ENCODE results near the gene EPHA4.

EPHA4 gene

DNA sequence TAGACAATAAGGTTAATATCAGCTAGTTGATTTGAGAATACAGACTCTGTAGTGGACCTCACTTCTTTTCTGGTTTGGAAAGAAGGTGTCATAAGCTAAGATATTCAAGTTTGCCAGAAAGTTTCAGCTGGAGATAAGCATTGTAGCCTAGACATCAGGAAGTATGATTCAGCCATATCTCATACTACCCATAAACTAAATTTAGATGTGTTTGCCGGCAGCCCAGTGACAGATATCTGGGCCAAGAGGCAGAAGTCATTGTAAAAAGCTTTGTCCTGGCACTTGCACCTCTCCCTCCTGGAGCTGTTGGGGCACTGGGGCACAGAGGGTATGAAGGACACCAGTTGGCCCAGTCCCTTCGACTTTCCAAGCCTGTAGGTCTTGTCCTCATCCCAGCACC lies 128.0 kb downstream of the EPHA4 start:
- H3K27ac ChIP-seq, result no peak overlapping the region
- TF ChIP-seq ZFX (IDR thresholded peaks at IDR 0.05; ENCODE audit: borderline replicate concordance), result no peak

- H3K27ac ChIP-seq, result no peak overlapping the region
- TF ChIP-seq CTCF (IDR thresholded peaks at IDR 0.05) (no peak), ZFX (IDR thresholded peaks at IDR 0.05; ENCODE audit: borderline replicate concordance) (no peak)
These were observed 128.5 kb downstream of the EPHA4 start for GRCh38 chr2:221443645-221444044.

- no peak overlapping the region for H3K27ac ChIP-seq
- TF ChIP-seq ZFX (IDR thresholded peaks at IDR 0.05; ENCODE audit: borderline replicate concordance) (no peak), CTCF (IDR thresholded peaks at IDR 0.05) (no peak)
These were observed 130.0 kb downstream of the EPHA4 start for GRCh38 chr2:221442128-221442527.

- TF ChIP-seq CTCF (IDR thresholded peaks at IDR 0.05) (no peak), ZFX (IDR thresholded peaks at IDR 0.05; ENCODE audit: borderline replicate concordance) (no peak)
These were observed 132.2 kb downstream of the EPHA4 start for GRCh38 chr2:221439761-221440479.

GRCh38 chr2:221437056-221437455 lies 135.0 kb downstream of the EPHA4 start:
- no peak for TF ChIP-seq CTCF (IDR thresholded peaks at IDR 0.05)
- TF ChIP-seq ZFX (IDR thresholded peaks at IDR 0.05; ENCODE audit: borderline replicate concordance), result no peak
- H3K27ac ChIP-seq, result no peak overlapping the region

More at GRCh38 chr2:221439761-221440479, 132.2 kb downstream of the EPHA4 start:
- H3K27ac ChIP-seq, result no peak overlapping the region

DNA sequence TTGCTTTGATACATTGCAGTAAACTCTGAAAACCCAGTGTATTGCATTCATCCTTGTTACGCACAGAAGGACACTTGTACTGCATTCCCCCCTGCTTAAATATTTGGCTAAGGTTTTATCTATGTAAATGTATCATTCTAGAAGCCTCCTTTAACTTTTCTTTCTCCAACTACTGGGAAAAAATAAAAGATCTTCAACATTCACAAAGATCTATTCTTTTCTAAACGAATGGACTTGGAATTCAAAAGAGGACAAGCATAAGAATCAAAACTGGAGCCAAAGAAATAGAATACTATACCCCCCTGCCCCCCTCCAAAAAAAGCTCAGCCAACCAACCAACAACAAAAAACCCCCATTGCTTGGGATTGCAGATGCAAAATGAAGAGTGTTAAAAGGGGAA lies 136.9 kb downstream of the EPHA4 start:
- H3K27ac ChIP-seq, result no peak overlapping the region
- TF ChIP-seq CTCF (IDR thresholded peaks at IDR 0.05) (no peak), ZFX (IDR thresholded peaks at IDR 0.05; ENCODE audit: borderline replicate concordance) (no peak)

DNA sequence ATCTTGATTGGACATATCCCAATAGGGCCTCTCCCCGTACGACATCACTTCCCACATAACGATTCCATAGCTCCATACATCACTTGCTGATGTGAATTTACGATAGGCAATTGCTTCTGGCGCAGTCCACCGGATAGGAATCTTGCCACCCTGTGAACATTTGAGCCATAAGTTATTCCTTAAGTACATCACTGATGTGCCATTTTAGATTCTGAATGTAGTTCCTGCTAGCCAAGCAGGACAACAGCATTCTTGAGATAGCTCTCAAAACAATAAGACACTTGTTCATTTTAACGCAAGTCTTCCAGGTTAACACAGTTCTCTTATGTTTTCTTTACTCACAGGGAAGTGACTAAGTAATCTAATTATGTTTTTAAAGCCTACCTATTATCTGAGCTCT lies 138.0 kb downstream of the EPHA4 start:
- TF ChIP-seq CTCF (IDR thresholded peaks at IDR 0.05) (no peak), ZFX (IDR thresholded peaks at IDR 0.05; ENCODE audit: borderline replicate concordance) (no peak)
- H3K27ac ChIP-seq, result no peak overlapping the region

- no peak overlapping the region for H3K27ac ChIP-seq
- no peak for TF ChIP-seq CTCF (IDR thresholded peaks at IDR 0.05)
- no peak for TF ChIP-seq ZFX (IDR thresholded peaks at IDR 0.05; ENCODE audit: borderline replicate concordance)
These were observed 140.6 kb downstream of the EPHA4 start for GRCh38 chr2:221431477-221431876.

Measured in 22Rv1 (cell line).